ENCODE results near the gene ASPM. TPM values are rescaled to one million over a fixed set of nuclear protein-coding genes. Genes with fewer than 3 reads are reported as not detected.
"Not testable (repeated sequence)": the region's sequence is repeated elsewhere in the genome, so short reads cannot be mapped to it uniquely, and the experiment has no call there.

The ASPM gene
- total RNA-seq, 2 experiments from 2014 or later, result 55.9 to 57.2 TPM

GRCh38 chr1:197041486-197042353, 104.7 kb downstream of the ASPM start:
- H3K36me3 Mint-ChIP-seq, result no peaks in the 10 kb centered on the region
- H3K27ac Mint-ChIP-seq, result no peak overlapping the region
- no peaks in the 10 kb centered on the region for H3K4me1 Mint-ChIP-seq
- H3K9me3 Mint-ChIP-seq, result no peaks in the 10 kb centered on the region
- peaks cover 8% of the 10 kb centered on the region for H3K27me3 Mint-ChIP-seq
- no peak for ATAC-seq (ENCODE audit: low read depth)
- POLR2A ChIA-PET, result no interaction called here
- no peak for DNase-seq
- no peak overlapping the region for H3K4me3 Mint-ChIP-seq

GRCh38 chr1:197036861-197037260, 109.6 kb downstream of the ASPM start:
- Mint-ChIP-seq H3K27me3 (peaks cover 3% of the 10 kb centered on the region), H3K36me3 (no peaks in the 10 kb centered on the region)

GRCh38 chr1:197034631-197035339, 111.7 kb downstream of the ASPM start:
- ATAC-seq (ENCODE audit: low read depth); DNase-seq; POLR2A ChIA-PET; H3K9me3 Mint-ChIP-seq; H3K27me3 Mint-ChIP-seq; H3K27ac Mint-ChIP-seq; H3K4me1 Mint-ChIP-seq; H3K4me3 Mint-ChIP-seq; H3K36me3 Mint-ChIP-seq: not testable (repeated sequence)

More at GRCh38 chr1:197036861-197037260, 109.6 kb downstream of the ASPM start:
- no peak overlapping the region for H3K27ac Mint-ChIP-seq
- POLR2A ChIA-PET, result no interaction called here
- H3K4me3 Mint-ChIP-seq, result no peak overlapping the region
- ATAC-seq (ENCODE audit: low read depth) (no peak), DNase-seq (no peak)
- H3K4me1 Mint-ChIP-seq, result no peaks in the 10 kb centered on the region
- H3K9me3 Mint-ChIP-seq, result no peaks in the 10 kb centered on the region

Other genes starting within 250 kb of the ASPM start
- not detected for gene CFHR2, start 202.9 kb downstream of the ASPM start, total RNA-seq
- gene CFHR5, start 169.1 kb downstream of the ASPM start, total RNA-seq, result not detected
- not detected for gene F13B, start 79.4 kb downstream of the ASPM start, total RNA-seq
- 1 to 10 TPM; 7.4 to 8.8 TPM for gene ZBTB41, start 54.6 kb upstream of the ASPM start, total RNA-seq
- gene CRB1, start 121.6 kb upstream of the ASPM start, total RNA-seq, result under 1 TPM in 1 of 2 experiments, not detected in 1; 0.09 TPM

All from activated naive CD8-positive, alpha-beta T cell treated with anti-CD3 and anti-CD28 coated beads, Interleukin-2, amount 10 ng/mL, durations not matched to agents 7 days and 5 days (primary cell).